Activated T-helper 1 cell treated with anti-CD3 and anti-CD28 coated beads, Interleukin-12 subunit alpha, Interleukin-12 subunit beta, Interleukin-2, Interleukin-4 antibody, amounts not matched to agents 30 ng/mL and 10 ng/mL and 1 ng/mL, durations not matched to agents 14 hours and 24 hours and 36 hours (primary cell): ENCODE measurements around the gene FUT3. TPM values are rescaled to one million over a fixed set of nuclear protein-coding genes. Genes with fewer than 3 reads are reported as not detected.
A peak's percentile ranks its signal among the peaks of the same experiment; 100 is the strongest.

Source experiments
- DNase-seq: peaks from one replicate; pipeline ENCODE4 v3.0.0; 2021; ENCODE audit warnings: low spot score
- H3K27ac Mint-ChIP-seq: one replicate; pipeline ENCODE4 v1.8.0; 2021; ENCODE audit warnings: mild to moderate bottlenecking, mixed read lengths
- H3K27me3 Mint-ChIP-seq: one replicate; pipeline ENCODE4 v1.8.0; 2022; ENCODE audit warnings: mild to moderate bottlenecking, moderate library complexity, mixed read lengths; ENCODE audit not compliant: insufficient read depth
- H3K36me3 Mint-ChIP-seq: one replicate; pipeline ENCODE4 v1.8.0; 2021; ENCODE audit warnings: low read depth, mixed read lengths
- H3K4me1 Mint-ChIP-seq: one replicate; pipeline ENCODE4 v1.8.0; 2021; ENCODE audit warnings: low read depth, mixed read lengths
- H3K4me3 Mint-ChIP-seq: one replicate; pipeline ENCODE4 v1.8.0; 2021; ENCODE audit warnings: mild to moderate bottlenecking, moderate library complexity, mixed read lengths
- H3K9me3 Mint-ChIP-seq: one replicate; pipeline ENCODE4 v1.8.0; 2021; ENCODE audit warnings: mixed read lengths
- intact Hi-C: fragments of 100-400 bp; cut with micrococcal nuclease; formaldehyde crosslinking; loops from one replicate; pipeline ENCODE4 v1.15.1; 2024
- total RNA-seq: library from RNA; stranded (reverse); gene quantifications from 2 replicates; pipeline ENCODE4 v1.2.3, GENCODE V29; 2022

Gene FUT3
- total RNA-seq, 1 donor from 2014 or later = not detected

- no peaks in the 10 kb centered on the region for H3K36me3 Mint-ChIP-seq
- intact Hi-C loops = loop anchor here (10.0 kb wide), 1 partner anchor 159 kb away; no protein-coding TSS in a partner anchor
- H3K4me3 Mint-ChIP-seq = peak overlapping the region; percentile 30
- peak overlapping the region; percentile 23 for H3K27ac Mint-ChIP-seq
- no peaks in the 10 kb centered on the region for H3K9me3 Mint-ChIP-seq
- peaks cover 13% of the 10 kb centered on the region for H3K4me1 Mint-ChIP-seq
- H3K27me3 Mint-ChIP-seq = peaks cover 32% of the 10 kb centered on the region
- DNase-seq = peak; percentile 29
Measured at GRCh38 chr19:5805462-5806132, 45.7 kb downstream of the FUT3 start.

GRCh38 chr19:5804516-5805461 is 46.5 kb downstream of the FUT3 start, which contains the start of gene NRTN:
Gene NRTN, plus strand, starts transcription at chr19:5805067. Its CDS starts 19,099 bp downstream, at chr19:5824166.
- H3K4me3 Mint-ChIP-seq = peak within 1 kb of the TSS; percentile 80
- H3K27ac Mint-ChIP-seq = peak within 1 kb of the TSS; percentile 63
- no peak for DNase-seq
- intact Hi-C loops = loop anchor here (1.0 to 10.0 kb wide), 5 partner anchors 14 to 218 kb away; partner anchors contain the start of gene VMAC
- H3K36me3 Mint-ChIP-seq = no peaks in the 10 kb centered on the region
- H3K4me1 Mint-ChIP-seq = peaks cover 13% of the 10 kb centered on the region
- H3K27me3 Mint-ChIP-seq = peaks cover 32% of the 10 kb centered on the region
- no peaks in the 10 kb centered on the region for H3K9me3 Mint-ChIP-seq

- intact Hi-C loops = loop anchor here (1.0 to 10.0 kb wide), 5 partner anchors 14 to 218 kb away; partner anchors contain the start of gene VMAC
- peaks cover 35% of the 10 kb centered on the region for H3K27me3 Mint-ChIP-seq
- peak; percentile 92 for DNase-seq
- H3K4me3 Mint-ChIP-seq = peak overlapping the region; percentile 80
- peak overlapping the region; percentile 63 for H3K27ac Mint-ChIP-seq
- peaks cover 13% of the 10 kb centered on the region for H3K4me1 Mint-ChIP-seq
- H3K36me3 Mint-ChIP-seq = no peaks in the 10 kb centered on the region
- no peaks in the 10 kb centered on the region for H3K9me3 Mint-ChIP-seq
Measured at GRCh38 chr19:5803752-5804515, 47.3 kb downstream of the FUT3 start.

- intact Hi-C loops = loop anchor here (10.0 kb wide), 1 partner anchor 161 kb away; no protein-coding TSS in a partner anchor
- H3K4me1 Mint-ChIP-seq = peaks cover 13% of the 10 kb centered on the region
- H3K27me3 Mint-ChIP-seq = peaks cover 39% of the 10 kb centered on the region
- DNase-seq = no peak
- peak overlapping the region; percentile 12 for H3K27ac Mint-ChIP-seq
- H3K9me3 Mint-ChIP-seq = no peaks in the 10 kb centered on the region
- H3K36me3 Mint-ChIP-seq = no peaks in the 10 kb centered on the region
- peak overlapping the region; percentile 80 for H3K4me3 Mint-ChIP-seq
Measured at GRCh38 chr19:5803441-5803751, 47.9 kb downstream of the FUT3 start.

- no peak for DNase-seq
- intact Hi-C loops = loop anchor here (10.0 kb wide), 1 partner anchor 163 kb away; no protein-coding TSS in a partner anchor
- Mint-ChIP-seq H3K27me3 (peaks cover 34% of the 10 kb centered on the region), H3K27ac (no peak overlapping the region), H3K9me3 (no peaks in the 10 kb centered on the region), H3K36me3 (no peaks in the 10 kb centered on the region), H3K4me1 (peaks cover 13% of the 10 kb centered on the region), H3K4me3 (no peak overlapping the region)
Measured at GRCh38 chr19:5801796-5802619, 49.2 kb downstream of the FUT3 start.

GRCh38 chr19:5800361-5801270 is 50.6 kb downstream of the FUT3 start:
- intact Hi-C loops = loop anchor here (10.0 kb wide), 1 partner anchor 164 kb away; no protein-coding TSS in a partner anchor
- Mint-ChIP-seq H3K4me3 (no peak overlapping the region), H3K27me3 (peaks cover 24% of the 10 kb centered on the region), H3K27ac (no peak overlapping the region), H3K4me1 (peaks cover 13% of the 10 kb centered on the region), H3K9me3 (no peaks in the 10 kb centered on the region), H3K36me3 (no peaks in the 10 kb centered on the region)
- no peak for DNase-seq

- intact Hi-C loops = loop anchor here (10.0 kb wide), 1 partner anchor 165 kb away; no protein-coding TSS in a partner anchor
- H3K4me3 Mint-ChIP-seq = no peak overlapping the region
- no peaks in the 10 kb centered on the region for H3K9me3 Mint-ChIP-seq
- peaks cover 20% of the 10 kb centered on the region for H3K27me3 Mint-ChIP-seq
- peaks cover 12% of the 10 kb centered on the region for H3K4me1 Mint-ChIP-seq
- H3K27ac Mint-ChIP-seq = no peak overlapping the region
- DNase-seq = no peak
- no peaks in the 10 kb centered on the region for H3K36me3 Mint-ChIP-seq
Measured at GRCh38 chr19:5799247-5800241, 51.7 kb downstream of the FUT3 start.

- peaks cover 2% of the 10 kb centered on the region for H3K4me1 Mint-ChIP-seq
- H3K4me3 Mint-ChIP-seq = no peak overlapping the region
- no peak for DNase-seq
- H3K36me3 Mint-ChIP-seq = no peaks in the 10 kb centered on the region
- H3K27me3 Mint-ChIP-seq = peaks cover 12% of the 10 kb centered on the region
- intact Hi-C loops = no loop called here
- no peak overlapping the region for H3K27ac Mint-ChIP-seq
- H3K9me3 Mint-ChIP-seq = no peaks in the 10 kb centered on the region
Measured at GRCh38 chr19:5798244-5798643, 53.0 kb downstream of the FUT3 start.

- Mint-ChIP-seq H3K27me3 (peaks cover 9% of the 10 kb centered on the region), H3K9me3 (no peaks in the 10 kb centered on the region), H3K4me3 (no peak overlapping the region), H3K27ac (no peak overlapping the region), H3K36me3 (peaks cover under 1% of the 10 kb centered on the region), H3K4me1 (peaks cover under 1% of the 10 kb centered on the region)
- no peak for DNase-seq
- intact Hi-C loops = no loop called here
Measured at GRCh38 chr19:5795382-5795919, 55.8 kb downstream of the FUT3 start.

GRCh38 chr19:5793188-5793587 is 58.1 kb downstream of the FUT3 start:
- H3K4me3 Mint-ChIP-seq = no peak overlapping the region
- no peak overlapping the region for H3K27ac Mint-ChIP-seq
- intact Hi-C loops = no loop called here
- no peak for DNase-seq
- no peaks in the 10 kb centered on the region for H3K9me3 Mint-ChIP-seq
- no peaks in the 10 kb centered on the region for H3K27me3 Mint-ChIP-seq
- peaks cover 5% of the 10 kb centered on the region for H3K4me1 Mint-ChIP-seq
- H3K36me3 Mint-ChIP-seq = peaks cover 12% of the 10 kb centered on the region
